ENCODE measurements around the gene CREB5. TPM values are rescaled to one million over a fixed set of nuclear protein-coding genes. Genes with fewer than 3 reads are reported as not detected.

CREB5 gene
- total RNA-seq, 4 donors from 2014 or later: 0.90 to 10.1 (median 4.9) TPM

DNA sequence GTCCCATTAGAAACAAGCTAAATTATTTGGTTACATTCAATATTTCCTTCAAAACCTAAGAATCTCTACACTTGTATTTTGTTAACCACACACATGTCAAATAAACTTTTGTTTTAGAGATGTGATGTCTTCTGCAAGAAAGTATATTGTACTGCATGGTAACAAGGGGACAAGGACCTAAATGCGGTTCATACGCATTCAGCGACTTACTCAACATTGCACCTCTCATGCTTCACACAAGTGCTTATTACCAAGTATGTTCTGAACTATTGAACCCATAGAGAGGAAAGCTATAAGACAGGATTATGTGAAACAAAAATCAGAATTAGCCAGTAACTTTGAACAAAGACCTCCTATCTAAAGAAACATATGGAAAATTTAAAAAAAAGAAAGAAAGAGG is 68.3 kb downstream of the CREB5 start:
- TF ChIP-seq POLR2A (IDR thresholded peaks at IDR 0.05): no peak
- TF ChIP-seq, protein P1, sequence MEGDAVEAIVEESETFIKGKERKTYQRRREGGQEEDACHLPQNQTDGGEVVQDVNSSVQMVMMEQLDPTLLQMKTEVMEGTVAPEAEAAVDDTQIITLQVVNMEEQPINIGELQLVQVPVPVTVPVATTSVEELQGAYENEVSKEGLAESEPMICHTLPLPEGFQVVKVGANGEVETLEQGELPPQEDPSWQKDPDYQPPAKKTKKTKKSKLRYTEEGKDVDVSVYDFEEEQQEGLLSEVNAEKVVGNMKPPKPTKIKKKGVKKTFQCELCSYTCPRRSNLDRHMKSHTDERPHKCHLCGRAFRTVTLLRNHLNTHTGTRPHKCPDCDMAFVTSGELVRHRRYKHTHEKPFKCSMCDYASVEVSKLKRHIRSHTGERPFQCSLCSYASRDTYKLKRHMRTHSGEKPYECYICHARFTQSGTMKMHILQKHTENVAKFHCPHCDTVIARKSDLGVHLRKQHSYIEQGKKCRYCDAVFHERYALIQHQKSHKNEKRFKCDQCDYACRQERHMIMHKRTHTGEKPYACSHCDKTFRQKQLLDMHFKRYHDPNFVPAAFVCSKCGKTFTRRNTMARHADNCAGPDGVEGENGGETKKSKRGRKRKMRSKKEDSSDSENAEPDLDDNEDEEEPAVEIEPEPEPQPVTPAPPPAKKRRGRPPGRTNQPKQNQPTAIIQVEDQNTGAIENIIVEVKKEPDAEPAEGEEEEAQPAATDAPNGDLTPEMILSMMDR (IDR thresholded peaks at IDR 0.05 in 4 of 5, conservative IDR thresholded peaks at IDR 0.05 in 1 of 5): no peak
- Histone ChIP-seq H3K4me1 (peaks cover 26 to 33% of the 10 kb centered on the region in 2 donors), H3K9me3 (no peaks in the 10 kb centered on the region), H3K27me3 (no peaks in the 10 kb centered on the region), H3K36me3 (no peaks in the 10 kb centered on the region), H3K4me3 (no peak overlapping the region), H3K27ac (no peak overlapping the region)
- in situ Hi-C loops (cut with MboI; ENCODE audit: low sequenced_read_pairs in 4 of 4): no loop called here
- intact Hi-C loops (cut with DNase I; ENCODE audit: low total_unique reads): no loop called here
- no peak for ATAC-seq
- no peak for DNase-seq

DNA sequence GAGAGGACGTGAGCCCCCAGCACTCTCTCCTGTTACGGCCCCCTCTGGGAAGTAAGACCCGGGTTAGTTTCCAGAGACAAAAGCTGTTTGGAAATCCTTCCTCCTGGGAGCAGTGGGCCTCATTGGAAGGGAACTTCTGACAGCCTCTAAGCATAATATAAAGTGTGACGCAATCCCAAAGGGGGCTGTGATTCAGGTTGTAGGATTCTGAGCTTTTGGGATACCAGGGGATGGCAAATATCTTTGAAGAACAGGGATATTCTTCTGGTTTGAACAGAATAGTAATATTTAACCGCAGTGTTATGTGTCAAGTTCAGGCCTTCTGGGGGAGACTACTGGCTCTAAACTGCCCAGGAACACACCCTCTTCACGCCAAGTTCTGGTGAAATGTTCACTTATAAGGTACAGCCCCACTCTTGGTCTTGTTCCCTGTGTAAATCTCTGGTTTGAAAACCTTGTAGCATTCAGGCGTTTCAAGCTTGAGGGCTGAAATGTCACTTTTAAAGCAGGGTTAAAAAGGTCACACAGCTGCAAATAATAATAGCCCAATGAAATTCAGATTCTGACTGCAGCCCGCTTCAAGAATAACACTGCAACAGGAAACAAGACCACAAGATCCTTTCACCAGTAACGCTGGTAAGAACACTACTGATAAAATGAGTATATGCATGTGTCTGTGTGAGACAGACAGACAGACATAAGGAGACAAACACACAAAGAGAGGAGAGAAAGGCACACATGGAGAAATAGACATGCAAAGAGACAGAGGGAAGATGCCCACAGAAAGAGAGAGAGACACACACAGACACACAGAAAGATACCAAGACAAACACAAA is 69.0 kb downstream of the CREB5 start:
- ATAC-seq: peak; percentile 62 to 68
- in situ Hi-C loops (cut with MboI; ENCODE audit: low sequenced_read_pairs in 4 of 4) (no loop called here), intact Hi-C loops (cut with DNase I; ENCODE audit: low total_unique reads) (no loop called here)
- peak in 1 of 2 donors; percentile 41 for DNase-seq
- TF ChIP-seq, protein P1 (IDR thresholded peaks at IDR 0.05 in 4 of 5, conservative IDR thresholded peaks at IDR 0.05 in 1 of 5): no peak
- no peak for TF ChIP-seq POLR2A (IDR thresholded peaks at IDR 0.05)
- Histone ChIP-seq H3K4me3 (no peak overlapping the region), H3K36me3 (no peaks in the 10 kb centered on the region), H3K27me3 (no peaks in the 10 kb centered on the region), H3K27ac (no peak overlapping the region), H3K4me1 (peaks cover 29 to 30% of the 10 kb centered on the region in 2 donors), H3K9me3 (no peaks in the 10 kb centered on the region)

DNA sequence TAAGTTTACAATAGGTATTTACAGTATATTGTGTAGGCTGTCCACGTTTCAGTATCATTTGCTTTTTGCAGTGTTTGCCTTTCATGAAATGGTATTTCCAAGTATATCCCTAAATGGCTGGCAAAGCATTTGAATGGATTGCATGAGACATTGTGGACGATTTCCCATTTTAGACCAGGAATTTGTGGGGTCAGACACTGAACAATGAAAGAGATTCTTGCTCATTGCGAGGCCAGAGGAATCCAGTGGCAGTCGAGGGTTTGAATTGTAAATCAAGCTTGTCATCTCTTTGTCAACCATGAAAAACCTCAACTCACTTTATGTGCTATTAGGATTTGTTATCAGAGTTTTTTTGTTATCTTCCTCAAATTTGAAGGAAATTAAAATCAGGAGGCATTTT is 70.8 kb downstream of the CREB5 start:
- in situ Hi-C loops (cut with MboI; ENCODE audit: low sequenced_read_pairs in 4 of 4): no loop called here
- Histone ChIP-seq H3K4me1 (peaks cover 29 to 30% of the 10 kb centered on the region in 2 donors), H3K27me3 (no peaks in the 10 kb centered on the region), H3K4me3 (no peak overlapping the region), H3K9me3 (no peaks in the 10 kb centered on the region), H3K36me3 (no peaks in the 10 kb centered on the region), H3K27ac (no peak overlapping the region)
- no peak for TF ChIP-seq POLR2A (IDR thresholded peaks at IDR 0.05)
- TF ChIP-seq, protein P1 (IDR thresholded peaks at IDR 0.05 in 4 of 5, conservative IDR thresholded peaks at IDR 0.05 in 1 of 5): no peak
- ATAC-seq (no peak), DNase-seq (no peak)
- intact Hi-C loops (cut with DNase I; ENCODE audit: low total_unique reads): no loop called here

DNA sequence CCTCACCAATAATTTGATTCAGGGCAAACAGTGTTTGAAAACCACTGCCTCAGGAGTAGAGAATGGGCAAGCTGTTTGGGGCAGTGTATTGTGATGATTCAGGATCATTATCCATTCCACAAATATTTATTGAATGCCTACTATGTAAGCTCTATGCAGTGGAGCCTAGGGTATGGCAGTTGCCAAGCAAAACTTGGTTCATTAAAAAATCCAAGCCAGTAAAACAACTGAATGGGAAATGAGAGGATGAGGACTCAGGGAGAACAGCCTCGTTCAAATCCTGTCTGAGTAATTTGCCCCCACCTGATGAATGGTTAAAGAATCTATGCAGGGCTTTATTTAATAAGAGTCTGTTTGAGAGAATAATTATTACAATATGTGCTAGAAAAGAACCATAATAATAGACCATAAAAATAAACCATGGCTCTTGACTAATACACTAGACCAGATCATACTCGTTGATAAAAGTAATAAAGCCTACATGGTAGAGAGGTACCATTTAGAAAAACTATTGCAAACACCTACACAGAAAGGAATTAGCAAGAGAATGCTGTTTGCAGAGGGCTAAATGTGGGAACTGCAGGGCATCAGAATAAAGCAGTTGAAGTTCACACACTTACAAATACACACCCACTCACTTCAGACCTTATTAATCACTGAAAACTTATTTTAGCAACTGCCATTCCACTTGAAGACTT is 71.7 kb downstream of the CREB5 start:
- ATAC-seq: no peak
- Histone ChIP-seq H3K36me3 (no peaks in the 10 kb centered on the region), H3K4me3 (no peak overlapping the region), H3K4me1 (peaks cover 26 to 27% of the 10 kb centered on the region in 2 donors), H3K27ac (no peak overlapping the region), H3K9me3 (no peaks in the 10 kb centered on the region), H3K27me3 (no peaks in the 10 kb centered on the region)
- in situ Hi-C loops (cut with MboI; ENCODE audit: low sequenced_read_pairs in 4 of 4): no loop called here
- no peak for DNase-seq
- TF ChIP-seq, protein P1 (IDR thresholded peaks at IDR 0.05 in 4 of 5, conservative IDR thresholded peaks at IDR 0.05 in 1 of 5): no peak
- no peak for TF ChIP-seq POLR2A (IDR thresholded peaks at IDR 0.05)
- intact Hi-C loops (cut with DNase I; ENCODE audit: low total_unique reads): no loop called here

Measured in gastrocnemius medialis (tissue), 4 donors.